T-helper 17 cell (primary cell): ENCODE results near the gene AAGAB. TPM values are rescaled to one million over a fixed set of nuclear protein-coding genes. Genes with fewer than 3 reads are reported as not detected.

Source experiments
- ATAC-seq: fragments of 150-1000 bp; cut with Tn5 transposase; 2 replicates; pipeline ENCODE4 v1.10.0; 2021; ENCODE audit warnings: mild to moderate bottlenecking, moderate library complexity
- DNase-seq, 3 donors: peaks; one replicate each; pipeline versions ENCODE4 v3.0.0 to v3.0.0-alpha.2; 2020 to 2021
- H3K9me3 ChIP-seq: one replicate; pipeline ENCODE4 v1.7.0; 2013; ENCODE audit warnings: low read length, mild to moderate bottlenecking; ENCODE audit not compliant: control insufficient read depth, poor library complexity, severe bottlenecking
- H3K27ac Mint-ChIP-seq: one replicate; pipeline ENCODE4 v1.8.0; 2022; ENCODE audit warnings: mild to moderate bottlenecking, moderate library complexity, mixed read lengths
- H3K27me3 Mint-ChIP-seq: one replicate; pipeline ENCODE4 v1.8.0; 2022; ENCODE audit warnings: mixed read lengths
- H3K36me3 Mint-ChIP-seq: one replicate; pipeline ENCODE4 v1.8.0; 2022; ENCODE audit warnings: low read depth, mixed read lengths
- H3K4me1 Mint-ChIP-seq: one replicate; pipeline ENCODE4 v1.8.0; 2022; ENCODE audit warnings: mild to moderate bottlenecking, mixed read lengths
- H3K4me3 Mint-ChIP-seq: one replicate; pipeline ENCODE4 v1.8.0; 2022; ENCODE audit warnings: mild to moderate bottlenecking, moderate library complexity, mixed read lengths
- total RNA-seq, 4 donors: library from RNA in 2 of 4; stranded (reverse) in 2 of 4; gene quantifications; one replicate each; pipeline ENCODE4 v1.2.3 and lab custom pipeline; 2022 to 2026

The AAGAB gene
- total RNA-seq, 2 donors from 2014 or later, result 29.0 to 30.6 TPM

- no peaks in the 10 kb centered on the region for H3K27me3 Mint-ChIP-seq
- no peak overlapping the region for H3K4me3 Mint-ChIP-seq
- ATAC-seq (no peak), DNase-seq (no peak)
- H3K9me3 ChIP-seq, result no peaks in the 10 kb centered on the region
- peaks cover 15% of the 10 kb centered on the region for H3K4me1 Mint-ChIP-seq
- peaks cover 11% of the 10 kb centered on the region for H3K36me3 Mint-ChIP-seq
- peak overlapping the region; percentile 88 for H3K27ac Mint-ChIP-seq
These were observed 68.2 kb downstream of the AAGAB start for GRCh38 chr15:67186226-67186649.

- ATAC-seq, result peak; percentile 78
- peak overlapping the region; percentile 88 for H3K27ac Mint-ChIP-seq
- no peak for DNase-seq
- H3K36me3 Mint-ChIP-seq, result peaks cover 11% of the 10 kb centered on the region
- peaks cover 15% of the 10 kb centered on the region for H3K4me1 Mint-ChIP-seq
- peak overlapping the region; percentile 59 for H3K4me3 Mint-ChIP-seq
- no peaks in the 10 kb centered on the region for H3K9me3 ChIP-seq
- no peaks in the 10 kb centered on the region for H3K27me3 Mint-ChIP-seq
These were observed 68.7 kb downstream of the AAGAB start for GRCh38 chr15:67185621-67186225.

GRCh38 chr15:67185051-67185450 is 69.4 kb downstream of the AAGAB start:
- H3K9me3 ChIP-seq, result no peaks in the 10 kb centered on the region
- ATAC-seq (no peak), DNase-seq (no peak)
- H3K36me3 Mint-ChIP-seq, result peaks cover 11% of the 10 kb centered on the region
- H3K27ac Mint-ChIP-seq, result peak overlapping the region; percentile 88
- no peaks in the 10 kb centered on the region for H3K27me3 Mint-ChIP-seq
- H3K4me1 Mint-ChIP-seq, result peaks cover 16% of the 10 kb centered on the region
- H3K4me3 Mint-ChIP-seq, result peak overlapping the region; percentile 59

GRCh38 chr15:67184208-67184925 is 70.1 kb downstream of the AAGAB start:
- no peak overlapping the region for H3K4me3 Mint-ChIP-seq
- DNase-seq (no peak), ATAC-seq (no peak)
- peak overlapping the region; percentile 88 for H3K27ac Mint-ChIP-seq
- H3K9me3 ChIP-seq, result no peaks in the 10 kb centered on the region
- H3K27me3 Mint-ChIP-seq, result no peaks in the 10 kb centered on the region
- peaks cover 22% of the 10 kb centered on the region for H3K4me1 Mint-ChIP-seq
- H3K36me3 Mint-ChIP-seq, result peaks cover 16% of the 10 kb centered on the region

- no peak for ATAC-seq
- Mint-ChIP-seq H3K27ac (peak overlapping the region; percentile 37), H3K27me3 (no peaks in the 10 kb centered on the region), H3K4me3 (no peak overlapping the region), H3K36me3 (peaks cover 14% of the 10 kb centered on the region), H3K4me1 (peaks cover 25% of the 10 kb centered on the region)
- no peak for DNase-seq
- no peaks in the 10 kb centered on the region for H3K9me3 ChIP-seq
These were observed 70.9 kb downstream of the AAGAB start for GRCh38 chr15:67183443-67184169.

DNA sequence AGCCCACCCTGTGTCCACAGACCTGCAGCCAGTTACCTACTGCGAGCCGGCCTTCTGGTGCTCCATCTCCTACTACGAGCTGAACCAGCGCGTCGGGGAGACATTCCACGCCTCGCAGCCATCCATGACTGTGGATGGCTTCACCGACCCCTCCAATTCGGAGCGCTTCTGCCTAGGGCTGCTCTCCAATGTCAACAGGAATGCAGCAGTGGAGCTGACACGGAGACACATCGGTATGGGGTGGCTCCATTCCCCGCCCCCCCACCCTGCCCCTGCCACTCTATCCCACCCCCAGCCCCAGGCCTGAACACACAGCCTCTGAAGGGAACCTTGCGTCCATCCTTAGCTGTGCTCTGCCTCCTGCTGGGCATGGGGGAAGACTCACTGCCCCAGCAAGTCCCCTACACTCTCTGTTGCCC is 73.2 kb downstream of the AAGAB start:
- no peaks in the 10 kb centered on the region for H3K9me3 ChIP-seq
- DNase-seq (no peak), ATAC-seq (no peak)
- Mint-ChIP-seq H3K27me3 (no peaks in the 10 kb centered on the region), H3K4me1 (peaks cover 32% of the 10 kb centered on the region), H3K36me3 (peaks cover 9% of the 10 kb centered on the region), H3K4me3 (no peak overlapping the region), H3K27ac (no peak overlapping the region)

- Mint-ChIP-seq H3K4me3 (no peak overlapping the region), H3K27ac (no peak overlapping the region), H3K36me3 (peaks cover 9% of the 10 kb centered on the region), H3K27me3 (no peaks in the 10 kb centered on the region), H3K4me1 (peaks cover 32% of the 10 kb centered on the region)
- no peak for DNase-seq
- ATAC-seq, result no peak
- H3K9me3 ChIP-seq, result no peaks in the 10 kb centered on the region
These were observed 73.8 kb downstream of the AAGAB start for GRCh38 chr15:67180514-67181191.

GRCh38 chr15:67180035-67180434 is 74.4 kb downstream of the AAGAB start:
- H3K9me3 ChIP-seq, result no peaks in the 10 kb centered on the region
- Mint-ChIP-seq H3K27me3 (no peaks in the 10 kb centered on the region), H3K27ac (no peak overlapping the region), H3K36me3 (peaks cover 9% of the 10 kb centered on the region), H3K4me3 (no peak overlapping the region), H3K4me1 (peaks cover 32% of the 10 kb centered on the region)
- DNase-seq (no peak), ATAC-seq (no peak)

GRCh38 chr15:67179411-67179995 is 75.0 kb downstream of the AAGAB start:
- Mint-ChIP-seq H3K4me3 (no peak overlapping the region), H3K36me3 (peaks cover 8% of the 10 kb centered on the region), H3K4me1 (peaks cover 34% of the 10 kb centered on the region), H3K27ac (peak overlapping the region; percentile 65), H3K27me3 (no peaks in the 10 kb centered on the region)
- ATAC-seq (no peak), DNase-seq (no peak)
- no peaks in the 10 kb centered on the region for H3K9me3 ChIP-seq

DNA sequence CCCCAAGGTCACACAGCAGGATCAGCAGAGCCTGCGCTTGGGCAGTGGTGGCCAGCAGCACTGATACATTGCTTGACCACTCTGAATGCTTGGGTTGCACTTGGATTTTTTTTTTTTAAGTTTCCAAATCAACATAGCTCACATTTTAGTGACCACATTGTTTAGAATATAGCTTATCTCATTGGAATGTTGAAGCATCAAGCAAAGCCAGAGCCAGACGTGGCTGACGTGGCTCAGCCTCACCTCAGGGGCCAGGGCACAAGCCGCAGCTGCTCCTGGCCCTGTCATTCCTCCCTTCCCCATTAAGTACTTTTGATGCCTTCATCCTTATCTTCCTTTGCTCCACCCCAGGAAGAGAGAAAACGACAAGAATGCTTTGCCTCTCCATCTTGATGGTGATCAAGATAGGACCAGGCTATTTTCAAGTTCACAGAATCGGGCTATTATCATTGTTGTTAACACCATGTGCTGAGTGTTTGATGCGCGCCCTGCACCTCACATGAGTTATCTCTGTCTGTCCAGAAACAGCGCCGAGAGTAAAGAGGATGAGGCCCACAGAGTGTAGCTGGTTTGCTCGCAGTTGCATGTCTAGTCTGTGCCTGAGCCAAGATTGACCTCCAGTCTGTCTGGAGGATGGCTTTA is 75.8 kb downstream of the AAGAB start:
- ATAC-seq (no peak), DNase-seq (no peak)
- Mint-ChIP-seq H3K27me3 (no peaks in the 10 kb centered on the region), H3K27ac (peak overlapping the region; percentile 65), H3K4me1 (peaks cover 41% of the 10 kb centered on the region), H3K36me3 (peaks cover 11% of the 10 kb centered on the region), H3K4me3 (no peak overlapping the region)
- no peaks in the 10 kb centered on the region for H3K9me3 ChIP-seq

DNA sequence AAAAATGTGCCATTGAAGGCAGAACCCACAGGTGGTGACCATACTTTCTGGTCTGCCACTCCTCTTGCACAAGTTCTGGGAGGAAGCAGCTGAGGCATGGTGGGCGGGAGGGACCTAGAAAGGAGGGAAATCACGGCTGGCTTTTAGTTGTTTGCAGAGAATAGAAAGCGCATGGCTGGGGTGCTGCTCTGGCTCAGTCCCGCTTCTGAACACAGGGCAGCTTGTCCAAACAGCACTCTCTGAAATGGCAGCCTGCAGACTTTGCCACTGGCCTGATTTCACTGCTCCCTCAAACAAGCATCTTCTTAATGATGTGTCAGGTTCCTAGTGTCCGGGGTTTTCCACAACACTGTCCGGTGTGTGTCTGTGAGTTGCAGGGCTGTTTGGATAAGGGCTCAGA is 76.7 kb downstream of the AAGAB start:
- no peaks in the 10 kb centered on the region for H3K27me3 Mint-ChIP-seq
- ATAC-seq (no peak), DNase-seq (no peak)
- H3K27ac Mint-ChIP-seq, result peak overlapping the region; percentile 95
- H3K9me3 ChIP-seq, result no peaks in the 10 kb centered on the region
- peaks cover 17% of the 10 kb centered on the region for H3K36me3 Mint-ChIP-seq
- peaks cover 49% of the 10 kb centered on the region for H3K4me1 Mint-ChIP-seq
- H3K4me3 Mint-ChIP-seq, result no peak overlapping the region

DNA sequence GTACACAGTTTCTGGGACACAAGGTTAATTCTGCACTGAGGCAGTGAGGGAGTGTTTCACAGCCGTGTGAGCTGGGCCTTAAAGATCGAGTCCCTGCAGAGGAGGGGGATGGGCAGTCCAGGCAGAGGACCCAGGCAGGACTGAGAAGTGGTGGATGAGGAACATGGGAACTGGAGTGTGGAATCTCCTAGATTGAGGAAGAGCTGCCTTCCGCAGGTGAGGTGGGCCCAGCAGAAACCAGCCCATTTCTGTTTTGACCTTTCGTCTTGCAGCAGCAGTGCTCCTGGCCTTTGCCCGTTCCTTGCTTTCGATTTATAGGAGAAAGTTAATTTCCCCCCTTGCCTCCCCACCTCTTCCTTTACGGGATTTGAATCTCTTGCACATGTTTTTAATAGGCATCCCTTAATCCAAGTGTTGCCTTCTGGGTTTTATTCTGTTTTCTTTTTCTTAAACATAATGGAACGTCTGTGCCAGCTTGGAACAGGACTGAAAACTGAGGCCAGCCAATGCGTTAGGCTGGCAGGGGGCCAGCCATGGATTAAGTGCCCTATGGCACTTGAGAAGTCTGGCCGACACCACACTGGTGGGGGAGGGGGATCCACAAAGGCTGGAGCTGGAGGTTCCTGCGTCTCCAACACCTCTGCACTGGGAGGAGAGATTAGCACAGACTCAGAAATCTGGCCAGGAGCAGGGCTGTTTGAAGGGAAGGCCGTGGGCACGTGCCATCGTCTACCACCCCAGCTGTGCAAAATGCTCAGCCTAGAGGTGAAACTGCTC is 78.1 kb downstream of the AAGAB start:
- peak overlapping the region; percentile 95 for H3K27ac Mint-ChIP-seq
- no peak for ATAC-seq

More for the DNA sequence above, 78.1 kb downstream of the AAGAB start:
- Mint-ChIP-seq H3K4me3 (no peak overlapping the region), H3K36me3 (peaks cover 17% of the 10 kb centered on the region), H3K27me3 (no peaks in the 10 kb centered on the region), H3K4me1 (peaks cover 54% of the 10 kb centered on the region)
- H3K9me3 ChIP-seq, result no peaks in the 10 kb centered on the region
- DNase-seq, result no peak
